ENCODE measurements around the gene FGF19.
"Not testable (repeated sequence)": the region's sequence is repeated elsewhere in the genome, so short reads cannot be mapped to it uniquely, and the experiment has no call there.

The FGF19 gene

GRCh38 chr11:69716891-69717747 lies 13.3 kb upstream of the FGF19 start:
- DNase-seq, result no peak

- no peak for DNase-seq
Measured at GRCh38 chr11:69716099-69716498, 12.3 kb upstream of the FGF19 start.

- no peak for DNase-seq
Measured at GRCh38 chr11:69715446-69715845, 11.6 kb upstream of the FGF19 start.

GRCh38 chr11:69711822-69712801 lies 8.3 kb upstream of the FGF19 start:
- no peak for DNase-seq

GRCh38 chr11:69708736-69709401 lies 5.0 kb upstream of the FGF19 start:
- no peak for DNase-seq

GRCh38 chr11:69707176-69707575 lies 3.4 kb upstream of the FGF19 start:
- no peak for DNase-seq

GRCh38 chr11:69705901-69706787 lies 2.3 kb upstream of the FGF19 start:
- DNase-seq, result no peak

- no peak for DNase-seq
Measured at GRCh38 chr11:69705351-69705811, 1.6 kb upstream of the FGF19 start.

GRCh38 chr11:69704508-69705253 lies 859 bp upstream of the FGF19 start:
- no peak for DNase-seq

- no peak for DNase-seq
Measured at GRCh38 chr11:69703453-69703767, 412 bp downstream of the FGF19 start.

- DNase-seq, result no peak
Measured at GRCh38 chr11:69702769-69703452, 911 bp downstream of the FGF19 start.

GRCh38 chr11:69702239-69702691 lies 1.6 kb downstream of the FGF19 start:
- no peak for DNase-seq

GRCh38 chr11:69700278-69701140 lies 3.3 kb downstream of the FGF19 start:
- DNase-seq, result peak; percentile 60

GRCh38 chr11:69699213-69699612 lies 4.6 kb downstream of the FGF19 start:
- peak; percentile 44 for DNase-seq

- no peak for DNase-seq
Measured at GRCh38 chr11:69698362-69698761, 5.5 kb downstream of the FGF19 start.

- no peak for DNase-seq
Measured at GRCh38 chr11:69697861-69698260, 6.0 kb downstream of the FGF19 start.

- no peak for DNase-seq
Measured at GRCh38 chr11:69697469-69697843, 6.4 kb downstream of the FGF19 start.

- no peak for DNase-seq
Measured at GRCh38 chr11:69696749-69697468, 6.9 kb downstream of the FGF19 start.

- DNase-seq, result not testable (repeated sequence)
Measured at GRCh38 chr11:69695995-69696394, 7.8 kb downstream of the FGF19 start.

Data from kidney glomerular epithelial cell (primary cell).